AG04450 (cell line): ENCODE measurements around the gene SUMO4. TPM values are rescaled to one million over a fixed set of nuclear protein-coding genes. Genes with fewer than 3 reads are reported as not detected.

ENCODE experiments used
- CTCF ChIA-PET: fragments of 300-600, 350-600 bp; formaldehyde crosslinking; extraction: SDS; loops from one replicate; lab custom pipeline; 2022; ENCODE audit warnings: antibody characterized with exemption, inconsistent platforms; lab: Charles Lee
- POLR2A ChIA-PET: fragments of 350-600 bp; formaldehyde crosslinking; extraction: SDS; loops from one replicate; lab custom pipeline; 2021; ENCODE audit warnings: antibody characterized with exemption, inconsistent platforms; lab: Yijun Ruan, JAX
- DNase-seq: peaks from one replicate; pipeline ENCODE4 v3.0.0-alpha.2; 2011; ENCODE audit warnings: low read depth, low spot score
- H3K27ac ChIP-seq: one replicate; pipeline ENCODE4 v1.5.1; 2012; ENCODE audit warnings: low read depth, low read length, control low read depth
- H3K27me3 ChIP-seq: one replicate; pipeline ENCODE4 v1.6.0; 2012; ENCODE audit warnings: low read length; ENCODE audit not compliant: control insufficient read depth, insufficient read depth
- H3K4me3 ChIP-seq: 2 replicates; pipeline ENCODE4 v1.5.1; 2011; ENCODE audit warnings: mild to moderate bottlenecking, low read depth, low read length, control low read depth
- H3K9me3 ChIP-seq: 2 replicates; pipeline ENCODE4 v1.5.1; 2012; ENCODE audit warnings: low read length; ENCODE audit not compliant: control insufficient read depth, insufficient read depth
- CTCF ChIP-seq: IDR thresholded peaks from 2 replicates; pipeline ENCODE4 v1.5.1; 2011; ENCODE audit warnings: low read depth, low read length, control low read depth, inconsistent platforms
- polyA plus RNA-seq: library from polyadenylated mRNA; depleted of rRNA; stranded (reverse); fragments of >200 nt; gene quantifications from 2 replicates; pipeline ENCODE4 v1.2.3, GENCODE V29; 2011

SUMO4 gene
- polyA plus RNA-seq, 1 experiment, result 0.17 TPM

DNA sequence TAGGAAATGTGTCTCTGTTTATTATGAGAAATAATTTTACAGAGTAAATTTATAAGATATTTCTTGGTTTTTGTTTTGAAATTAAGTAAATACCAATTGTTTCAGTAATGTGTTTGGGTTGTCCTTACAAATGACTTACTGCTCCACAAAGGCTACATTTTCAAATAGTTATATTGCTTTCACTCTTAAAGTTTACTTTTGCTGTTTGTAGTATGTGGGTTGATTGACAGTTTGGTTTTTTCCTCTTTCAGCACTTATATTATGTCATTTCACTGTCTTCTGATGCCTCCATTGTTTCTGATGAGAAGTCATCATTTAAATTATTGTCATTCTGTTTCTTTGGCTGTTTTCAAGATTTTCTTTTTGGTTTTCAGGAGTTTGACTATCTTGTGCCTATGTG, 34.9 kb upstream of the SUMO4 start:
- H3K27ac ChIP-seq, result no peak overlapping the region
- ChIA-PET CTCF (no interaction called here), POLR2A (no interaction called here)
- no peak for TF ChIP-seq CTCF
- no peak for DNase-seq
- no peaks in the 10 kb centered on the region for H3K27me3 ChIP-seq
- H3K4me3 ChIP-seq, result no peak overlapping the region
- H3K9me3 ChIP-seq, result no peaks in the 10 kb centered on the region; the same call in 1 of the 2 replicates

- H3K27me3 ChIP-seq, result no peaks in the 10 kb centered on the region
- TF ChIP-seq CTCF, result no peak
- H3K9me3 ChIP-seq, result no peaks in the 10 kb centered on the region
- ChIA-PET CTCF (no interaction called here), POLR2A (no interaction called here)
- H3K4me3 ChIP-seq, result no peak overlapping the region
- H3K27ac ChIP-seq, result no peak overlapping the region
- DNase-seq, result no peak
These were observed 33.7 kb upstream of the SUMO4 start for GRCh38 chr6:149366267-149366921.

DNA sequence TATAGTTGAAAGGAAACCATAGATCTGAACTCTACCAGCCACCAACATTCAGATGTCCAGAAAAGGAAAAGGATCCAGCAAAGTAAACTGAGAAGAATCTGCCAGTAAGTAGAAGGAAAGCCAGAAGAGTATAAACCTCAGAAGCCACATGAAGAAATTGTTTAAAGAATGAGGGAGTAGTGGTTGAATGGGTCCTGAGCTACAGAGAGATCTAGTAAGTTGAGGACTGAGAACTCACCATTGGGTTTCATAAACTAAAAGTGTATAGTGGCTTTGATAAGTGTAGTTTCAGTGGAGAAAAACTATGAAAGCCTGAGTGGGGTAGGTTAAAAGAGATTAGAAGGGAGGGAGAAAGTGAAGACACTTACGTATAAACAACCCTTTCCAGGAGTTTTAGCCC, 32.0 kb upstream of the SUMO4 start:
- POLR2A ChIA-PET, result no interaction called here
- no peak for TF ChIP-seq CTCF
- Histone ChIP-seq H3K27ac (no peak overlapping the region), H3K9me3 (no peaks in the 10 kb centered on the region), H3K4me3 (no peak overlapping the region), H3K27me3 (no peaks in the 10 kb centered on the region)
- DNase-seq, result no peak
- CTCF ChIA-PET, result no interaction called here

GRCh38 chr6:149371154-149371553, 28.9 kb upstream of the SUMO4 start:
- ChIA-PET POLR2A (no interaction called here), CTCF (interaction anchor here (1.3 kb wide), 1 partner anchor 289 kb away, joined by 3 read pairs; no protein-coding TSS in a partner anchor)
- no peaks in the 10 kb centered on the region for H3K27me3 ChIP-seq
- DNase-seq, result no peak
- H3K27ac ChIP-seq, result no peak overlapping the region
- no peak for TF ChIP-seq CTCF
- no peak overlapping the region for H3K4me3 ChIP-seq
- H3K9me3 ChIP-seq, result no peaks in the 10 kb centered on the region

GRCh38 chr6:149372062-149372461, 28.0 kb upstream of the SUMO4 start:
- no peak for DNase-seq
- no peaks in the 10 kb centered on the region for H3K27me3 ChIP-seq
- POLR2A ChIA-PET, result no interaction called here
- no peak overlapping the region for H3K27ac ChIP-seq
- CTCF ChIA-PET, result interaction anchor here (1.3 kb wide), 1 partner anchor 290 kb away, joined by 3 read pairs; no protein-coding TSS in a partner anchor
- no peak overlapping the region for H3K4me3 ChIP-seq
- TF ChIP-seq CTCF, result no peak
- H3K9me3 ChIP-seq, result no peaks in the 10 kb centered on the region
